GM23338 (cell line): ENCODE measurements around the gene B4GALT4. TPM values are rescaled to one million over a fixed set of nuclear protein-coding genes. Genes with fewer than 3 reads are reported as not detected.

Experiments
- ATAC-seq: fragments of 200-7000 bp; cut with Tn5 transposase; 3 replicates; pipeline ENCODE4 v1.9.1; 2020
- DNase-seq: peaks from one replicate; pipeline ENCODE4 v3.0.0-alpha.2; 2015; ENCODE audit warnings: low spot score
- H2AFZ ChIP-seq: fragments of 200-600 bp; sonication (generic); 2 replicates; pipeline ENCODE4 v1.8.0; 2016; ENCODE audit warnings: antibody characterized with exemption, mild to moderate bottlenecking, moderate library complexity
- H3F3A ChIP-seq: fragments of 200-600 bp; sonication (generic); replicated peaks from 2 replicates; pipeline ENCODE4 v1.8.0; 2017; ENCODE audit warnings: antibody characterized with exemption, mixed run types, low read depth
- H3K27ac ChIP-seq: fragments of 200-600 bp; sonication (generic); 2 replicates; pipeline ENCODE4 v1.6.1; 2016; ENCODE audit warnings: low read depth
- H3K27me3 ChIP-seq: fragments of 200-600 bp; sonication (generic); 2 replicates; pipeline ENCODE4 v1.8.0; 2016; ENCODE audit warnings: mild to moderate bottlenecking, mixed run types, moderate library complexity; ENCODE audit not compliant: insufficient read depth
- H3K36me3 ChIP-seq: fragments of 200-600 bp; sonication (generic); 2 replicates; pipeline ENCODE4 v1.8.0; 2016; ENCODE audit warnings: mild to moderate bottlenecking; ENCODE audit not compliant: insufficient read depth
- H3K4me1 ChIP-seq: fragments of 200-600 bp; sonication (generic); 2 replicates; pipeline ENCODE4 v1.8.0; 2016; ENCODE audit warnings: mild to moderate bottlenecking, moderate library complexity; ENCODE audit not compliant: insufficient read depth
- H3K4me2 ChIP-seq: fragments of 200-600 bp; sonication (generic); 2 replicates; pipeline ENCODE4 v1.7.1; 2017; ENCODE audit warnings: mixed run types
- H3K4me3 ChIP-seq: fragments of 200-600 bp; sonication (generic); 2 replicates; pipeline ENCODE4 v1.6.1; 2016; ENCODE audit warnings: mixed run types
- H3K79me2 ChIP-seq: fragments of 200-600 bp; sonication (generic); replicated peaks from 2 replicates; pipeline ENCODE4 v1.8.0; 2017; ENCODE audit warnings: mild to moderate bottlenecking; ENCODE audit not compliant: insufficient read depth
- H3K9me2 ChIP-seq: fragments of 200-600 bp; sonication (generic); 2 replicates; pipeline ENCODE4 v1.8.0; 2017; ENCODE audit not compliant: insufficient read depth
- H4K20me1 ChIP-seq: fragments of 200-600 bp; sonication (generic); replicated peaks from 2 replicates; pipeline ENCODE4 v1.8.0; 2017; ENCODE audit warnings: mild to moderate bottlenecking; ENCODE audit not compliant: insufficient read depth
- H3K27ac Mint-ChIP-seq: 2 replicates; pipeline ENCODE4 v1.8.0; 2020; ENCODE audit warnings: inconsistent platforms, mild to moderate bottlenecking, moderate library complexity, mixed read lengths
- H3K27me3 Mint-ChIP-seq: 3 replicates; pipeline ENCODE4 v1.8.0; 2022; ENCODE audit warnings: low read depth, mild to moderate bottlenecking, moderate library complexity, mixed read lengths, inconsistent platforms; ENCODE audit not compliant: insufficient read depth, poor library complexity
- H3K36me3 Mint-ChIP-seq: 3 replicates; pipeline ENCODE4 v1.8.0; 2021; ENCODE audit warnings: low read depth, mild to moderate bottlenecking, inconsistent platforms, moderate library complexity, mixed read lengths
- H3K4me1 Mint-ChIP-seq: 3 replicates; pipeline ENCODE4 v1.8.0; 2020; ENCODE audit warnings: mild to moderate bottlenecking, inconsistent platforms, mixed read lengths
- H3K4me3 Mint-ChIP-seq: 3 replicates; pipeline ENCODE4 v1.8.0; 2021; ENCODE audit warnings: moderate library complexity, mild to moderate bottlenecking, inconsistent platforms, mixed read lengths
- H3K9me3 Mint-ChIP-seq: 3 replicates; pipeline ENCODE4 v1.8.0; 2020; ENCODE audit warnings: moderate library complexity, mild to moderate bottlenecking, inconsistent platforms, mixed read lengths
- CREB1 ChIP-seq: fragments of 250-450 bp; sonication (Bioruptor Pico); IDR thresholded peaks from 2 replicates; pipeline ENCODE4 v1.5.0; 2020; ENCODE audit warnings: low read depth, mild to moderate bottlenecking, moderate library complexity
- CTCF ChIP-seq, 2 experiments: fragments of 200-600 bp in 1 of 2; sonication (generic) in 1 of 2; conservative IDR thresholded peaks; 2 replicates each; pipeline versions ENCODE4 v1.5.1 to v1.6.1; 2016 to 2017; ENCODE audit warnings: antibody characterized with exemption in 2 of 2, low read depth in 2 of 2, mild to moderate bottlenecking in 2 of 2, moderate library complexity in 1 of 2
- ETS1 ChIP-seq: IDR thresholded peaks from 2 replicates; pipeline ENCODE4 v1.6.1; 2016; ENCODE audit warnings: antibody characterized with exemption
- EZH2 ChIP-seq: fragments of 200-600 bp; sonication (generic); IDR thresholded peaks from one replicate; pipeline ENCODE4 v1.8.0; 2017; ENCODE audit warnings: antibody characterized with exemption, mild to moderate bottlenecking, low read depth; ENCODE audit not compliant: unreplicated experiment
- EZH2phosphoT487 ChIP-seq: fragments of 200-600 bp; sonication (generic); IDR thresholded peaks from one replicate; pipeline ENCODE4 v1.8.1; 2018; ENCODE audit warnings: antibody characterized with exemption; ENCODE audit not compliant: unreplicated experiment
- JUNB ChIP-seq: IDR thresholded peaks from one replicate; pipeline ENCODE4 v1.6.1; 2016; ENCODE audit warnings: antibody characterized with exemption; ENCODE audit not compliant: unreplicated experiment
- NANOG ChIP-seq: IDR thresholded peaks from 2 replicates; pipeline ENCODE4 v1.6.1; 2016; ENCODE audit warnings: antibody characterized with exemption, borderline replicate concordance
- POLR2AphosphoS5 ChIP-seq: IDR thresholded peaks from 2 replicates; pipeline ENCODE4 v1.6.1; 2016; ENCODE audit warnings: antibody characterized with exemption, low read depth
- REST ChIP-seq: IDR thresholded peaks from one replicate; pipeline ENCODE4 v1.6.1; 2018; ENCODE audit warnings: antibody characterized with exemption; ENCODE audit not compliant: unreplicated experiment
- STAT1 ChIP-seq: IDR thresholded peaks from one replicate; pipeline ENCODE4 v1.6.1; 2016; ENCODE audit warnings: antibody characterized with exemption; ENCODE audit not compliant: unreplicated experiment
- ZNF114 ChIP-seq: fragments of 250-450 bp; sonication (Bioruptor Pico); IDR thresholded peaks from 2 replicates; pipeline ENCODE4 v1.5.0; 2020; ENCODE audit warnings: mild to moderate bottlenecking, moderate library complexity
- ZNF331 ChIP-seq: fragments of 250-450 bp; sonication (Bioruptor Pico); IDR thresholded peaks from 2 replicates; pipeline ENCODE4 v1.5.0; 2020; ENCODE audit warnings: low read depth, mild to moderate bottlenecking, moderate library complexity
- ZNF462 ChIP-seq: fragments of 250-450 bp; sonication (Bioruptor Pico); IDR thresholded peaks from 2 replicates; pipeline ENCODE4 v1.5.0; 2020; ENCODE audit warnings: mild to moderate bottlenecking, moderate library complexity
- polyA plus RNA-seq: library from polyadenylated mRNA; unstranded; fragments of >200 nt; fragmentation: Nextera tagmentation; extraction: Ambion mirVana; gene quantifications from 2 replicates; pipeline ENCODE4 v1.2.1, GENCODE V29; 2016
- total RNA-seq: library from RNA; depleted of rRNA; stranded (reverse); fragments of >200 nt; shearing (Covaris generic); gene quantifications from 2 replicates; pipeline ENCODE4 v1.2.3, GENCODE V29; 2014

B4GALT4 gene
- total and polyA plus RNA-seq, 2 experiments from 2014 or later = 38.3 to 45.3 TPM

GRCh38 chr3:119177321-119177720, 63.4 kb downstream of the B4GALT4 start:
- DNase-seq (no peak), ATAC-seq (no peak)
- Histone ChIP-seq H3K4me2 (no peak overlapping the region), H3K4me1 (no peaks in the 10 kb centered on the region), H3K27ac (no peak overlapping the region), H3F3A (no peaks in the 10 kb centered on the region), H3K9me2 (no peaks in the 10 kb centered on the region), H3K27me3 (no peaks in the 10 kb centered on the region), H3K79me2 (no peaks in the 10 kb centered on the region), H3K36me3 (no peaks in the 10 kb centered on the region), H2AFZ (no peak overlapping the region), H4K20me1 (no peaks in the 10 kb centered on the region), H3K4me3 (no peak overlapping the region)
- Mint-ChIP-seq H3K4me3 (no peak overlapping the region), H3K27ac (no peak overlapping the region), H3K9me3 (no peaks in the 10 kb centered on the region), H3K4me1 (peaks cover 4% of the 10 kb centered on the region), H3K27me3 (no peaks in the 10 kb centered on the region), H3K36me3 (no peaks in the 10 kb centered on the region)
- TF ChIP-seq REST (no peak), CTCF (conservative IDR thresholded peaks at IDR 0.05; ENCODE audit: low read depth in 2 of 2) (no peak), ETS1 (no peak), EZH2phosphoT487 (no peak), CREB1 (CRISPR knock-in tag) (no peak), STAT1 (no peak), JUNB (no peak), ZNF462 (CRISPR knock-in tag) (no peak), ZNF114 (no peak), ZNF331 (CRISPR knock-in tag) (no peak), EZH2 (no peak), POLR2AphosphoS5 (no peak), NANOG (no peak)
